GM12878 (cell line): Measurements from ENCODE around the gene PNRC1. TPM values are rescaled to one million over a fixed set of nuclear protein-coding genes. Genes with fewer than 3 reads are reported as not detected.

ENCODE experiments used
- BCLAF1 ChIP-seq: fragments of 450-650 bp; IDR thresholded peaks from 2 replicates; pipeline ENCODE4 v1.6.1; 2017; ENCODE audit warnings: antibody characterized with exemption, mild to moderate bottlenecking, moderate library complexity
- CEBPB ChIP-seq, 2 experiments: fragments of 150-350 bp in 1 of 2; IDR thresholded peaks; 2 replicates each; pipeline ENCODE4 v1.6.1; 2012 to 2014; ENCODE audit warnings: low read depth in 2 of 2, low read length in 2 of 2, borderline replicate concordance in 1 of 2, inconsistent platforms in 1 of 2
- CHD1 ChIP-seq: IDR thresholded peaks from 2 replicates; pipeline ENCODE4 v1.6.1; 2012; ENCODE audit warnings: low read depth, low read length, improper control_type of control experiment
- CREM ChIP-seq: IDR thresholded peaks from 2 replicates; pipeline ENCODE4 v1.6.1; 2014; ENCODE audit warnings: antibody characterized with exemption, low read depth
- CTCF ChIP-seq, 3 experiments: IDR thresholded peaks in 2 of 3; conservative IDR thresholded peaks in 1 of 3; 2 replicates each; pipeline ENCODE4 v1.5.1; 2011; ENCODE audit warnings: low read depth in 3 of 3, low read length in 3 of 3, mild to moderate bottlenecking in 3 of 3, control low read depth in 2 of 3, moderate library complexity in 2 of 3, inconsistent platforms in 1 of 3, mixed read lengths in 1 of 3; ENCODE audit not compliant: control insufficient read depth in 2 of 3, insufficient read depth in 1 of 3; ENCODE audit errors: extremely low read depth in 1 of 3
- E2F4 ChIP-seq: IDR thresholded peaks from 2 replicates; pipeline ENCODE4 v1.6.1; 2012; ENCODE audit warnings: low read depth, low read length, improper control_type of control experiment
- E4F1 ChIP-seq: fragments of 450-650 bp; IDR thresholded peaks from 2 replicates; pipeline ENCODE4 v1.6.1; 2018; ENCODE audit warnings: borderline replicate concordance, mild to moderate bottlenecking; ENCODE audit not compliant: partially characterized antibody
- FOS ChIP-seq: IDR thresholded peaks from 3 replicates; pipeline ENCODE4 v1.6.1; 2011; ENCODE audit warnings: borderline replicate concordance; ENCODE audit not compliant: insufficient read length; ENCODE audit errors: extremely low read depth
- HDGF ChIP-seq: fragments of 450-650 bp; IDR thresholded peaks from 2 replicates; pipeline ENCODE4 v1.6.1; 2016; ENCODE audit warnings: antibody characterized with exemption
- HSF1 ChIP-seq: fragments of 150-350 bp; IDR thresholded peaks from 2 replicates; pipeline ENCODE4 v1.6.1; 2014; ENCODE audit warnings: mild to moderate bottlenecking, low read depth, low read length
- KDM1A ChIP-seq: fragments of 200-600 bp; sonication (generic); IDR thresholded peaks from 2 replicates; pipeline ENCODE4 v1.6.1; 2016; ENCODE audit warnings: borderline replicate concordance
- MLLT1 ChIP-seq: fragments of 450-650 bp; IDR thresholded peaks from 2 replicates; pipeline ENCODE4 v1.6.1; 2016; ENCODE audit warnings: mild to moderate bottlenecking
- MYB ChIP-seq: fragments of 150-350 bp; IDR thresholded peaks from 2 replicates; pipeline ENCODE4 v1.6.1; 2014; ENCODE audit warnings: mild to moderate bottlenecking, low read depth, low read length, borderline replicate concordance
- POLR2AphosphoS2 ChIP-seq: IDR thresholded peaks from 2 replicates; pipeline ENCODE4 v1.6.1; 2011; ENCODE audit warnings: low read depth, mild to moderate bottlenecking, low read length, improper control_type of control experiment, moderate library complexity
- RAD51 ChIP-seq: fragments of 450-650 bp; IDR thresholded peaks from 2 replicates; pipeline ENCODE4 v1.6.1; 2016; ENCODE audit warnings: moderate library complexity, mild to moderate bottlenecking, inconsistent platforms
- RFX5 ChIP-seq: IDR thresholded peaks from 2 replicates; pipeline ENCODE4 v1.6.1; 2011; ENCODE audit warnings: low read depth, low read length, improper control_type of control experiment
- SREBF1 ChIP-seq: IDR thresholded peaks from 2 replicates; pipeline ENCODE4 v1.6.1; 2012; ENCODE audit warnings: mild to moderate bottlenecking, low read length
- polyA plus RNA-seq, 11 experiments: library from polyadenylated mRNA; depleted of rRNA in 4 of 11; unstranded in 6 of 11; stranded (reverse) in 5 of 11; fragments of >200 nt; fragmentation: Nextera tagmentation in 4 of 11; fragmentation: Illumina TruSeq in 1 of 11; extraction: Ambion mirVana in 4 of 11; extraction: Trizol in 1 of 11; gene quantifications; 1 replicate in 1 of 11; 2 replicates in 10 of 11; pipeline versions ENCODE4 v1.2.1 to v1.2.3, GENCODE V29; 2011 to 2016; ENCODE audit warnings: inconsistent platforms in 2 of 11, missing spikeins in 2 of 11, low read depth in 1 of 11
- total RNA-seq, 4 experiments: library from RNA; depleted of rRNA in 3 of 4; stranded (reverse); fragments of >200 nt in 3 of 4; fragmentation: Illumina TruSeq in 1 of 4; extraction: Trizol in 1 of 4; gene quantifications; 2 replicates each; pipeline versions ENCODE4 v1.2.1 to v1.2.3, GENCODE V29; 2013 to 2021

Gene PNRC1
- total and polyA plus RNA-seq, 10 of the 15 experiments (the other 5 are each of a cell fraction or from before 2014, with no cell fraction given): 7.6 to 66.0 (median 33.1) TPM

- TF ChIP-seq CTCF (IDR thresholded peaks at IDR 0.05 in 2 of 3, conservative IDR thresholded peaks at IDR 0.05 in 1 of 3; ENCODE audit: control insufficient read depth in 2 of 3, extremely low read depth in 1 of 3, insufficient read depth in 1 of 3, low read depth in 3 of 3, low read length in 3 of 3) (no peak), FOS (no peak), KDM1A (no peak), CREM (0 out of 2 replicates have a peak, but pooled peaks have one; percentile 12), RAD51 (no peak), MLLT1 (peak; percentile 97), RFX5 (peak; percentile 31; the same call in 1 of the 2 replicates), E2F4 (no peak), CHD1 (0 out of 2 replicates have a peak, but pooled peaks have one; percentile 73), CEBPB (IDR thresholded peaks at IDR 0.05; ENCODE audit: borderline replicate concordance in 1 of 2, low read depth in 2 of 2, low read length in 2 of 2) (no peak), E4F1 (no peak), POLR2AphosphoS2 (peak; percentile 98), HDGF (peak; percentile 94), MYB (no peak), HSF1 (no peak), BCLAF1 (no peak), SREBF1 (no peak)
Measured at GRCh38 chr6:89080281-89081128, at the start of gene PNRC1 (continued).
